GM19324 (cell line): ENCODE results near the gene F5.
A peak's percentile ranks its signal among the peaks of the same experiment; 100 is the strongest.

Experiments
- ATAC-seq: cut with Tn5 transposase; IDR thresholded peaks from one replicate; pipeline ENCODE4 v1.9.1; 2021; ENCODE audit warnings: mild to moderate bottlenecking, moderate library complexity; ENCODE audit not compliant: unreplicated experiment, low FRiP score

The F5 gene

GRCh38 chr1:169484683-169485430, 101.4 kb downstream of the F5 start:
- peak; percentile 25 for ATAC-seq

GRCh38 chr1:169484101-169484500, 102.2 kb downstream of the F5 start:
- ATAC-seq: no peak

GRCh38 chr1:169483500-169483966, 102.7 kb downstream of the F5 start:
- ATAC-seq: no peak

- no peak for ATAC-seq
These were observed 106.8 kb downstream of the F5 start for GRCh38 chr1:169479363-169480066.

- ATAC-seq: no peak
These were observed 108.1 kb downstream of the F5 start for GRCh38 chr1:169478094-169478672.

GRCh38 chr1:169475806-169476387, 110.4 kb downstream of the F5 start:
- no peak for ATAC-seq

- no peak for ATAC-seq
These were observed 111.8 kb downstream of the F5 start for GRCh38 chr1:169474302-169474995.

GRCh38 chr1:169473347-169473746, 112.9 kb downstream of the F5 start:
- no peak for ATAC-seq

- no peak for ATAC-seq
These were observed 113.5 kb downstream of the F5 start for GRCh38 chr1:169472738-169473137.

- ATAC-seq: no peak
These were observed 117.3 kb downstream of the F5 start for GRCh38 chr1:169468982-169469381.

GRCh38 chr1:169466259-169467230, 119.7 kb downstream of the F5 start:
- ATAC-seq: no peak

- ATAC-seq: no peak
These were observed 121.0 kb downstream of the F5 start for GRCh38 chr1:169465281-169465680.
